H9 (cell line): ENCODE results near the gene PACC1. TPM values are rescaled to one million over a fixed set of nuclear protein-coding genes. Genes with fewer than 3 reads are reported as not detected.

Experiments
- DNase-seq: peaks from one replicate; pipeline ENCODE4 v3.0.0-alpha.2; 2017
- H2AFZ ChIP-seq: one replicate; pipeline ENCODE4 v1.6.1; 2013; ENCODE audit warnings: mild to moderate bottlenecking, low read length, control low read depth, moderate library complexity
- H2AK5ac ChIP-seq: 2 replicates; pipeline ENCODE4 v1.6.1; 2013; ENCODE audit warnings: low read length, control low read depth, mixed read lengths; ENCODE audit not compliant: insufficient read length
- H2BK120ac ChIP-seq: one replicate; pipeline ENCODE4 v1.6.1; 2013; ENCODE audit warnings: low read depth, mild to moderate bottlenecking, low read length, control low read depth, inconsistent platforms; ENCODE audit not compliant: poor library complexity, severe bottlenecking
- H2BK12ac ChIP-seq: 2 replicates; pipeline ENCODE4 v1.6.1; 2013; ENCODE audit warnings: low read length, control low read depth, mixed read lengths, low read depth; ENCODE audit not compliant: insufficient read length
- H2BK15ac ChIP-seq: 2 replicates; pipeline ENCODE4 v1.6.1; 2013; ENCODE audit warnings: low read depth, low read length, control low read depth
- H2BK20ac ChIP-seq: one replicate; pipeline ENCODE4 v1.6.1; 2013; ENCODE audit warnings: low read depth, mild to moderate bottlenecking, low read length, control low read depth, inconsistent platforms; ENCODE audit not compliant: poor library complexity, severe bottlenecking
- H2BK5ac ChIP-seq: 2 replicates; pipeline ENCODE4 v1.6.1; 2013; ENCODE audit warnings: low read length, control low read depth, mixed read lengths; ENCODE audit not compliant: insufficient read length
- H3K14ac ChIP-seq: 2 replicates; pipeline ENCODE4 v1.6.1; 2013; ENCODE audit warnings: low read length, control low read depth; ENCODE audit not compliant: insufficient read depth
- H3K18ac ChIP-seq: 2 replicates; pipeline ENCODE4 v1.6.1; 2013; ENCODE audit warnings: low read depth, mild to moderate bottlenecking, mixed read lengths, low read length, control low read depth; ENCODE audit not compliant: insufficient read length
- H3K23ac ChIP-seq: 2 replicates; pipeline ENCODE4 v1.6.1; 2013; ENCODE audit warnings: low read length, control low read depth, mixed read lengths, low read depth; ENCODE audit not compliant: insufficient read length
- H3K23me2 ChIP-seq: 2 replicates; pipeline ENCODE4 v1.6.1; 2013; ENCODE audit warnings: low read depth, mild to moderate bottlenecking, mixed read lengths, low read length, control low read depth; ENCODE audit not compliant: insufficient read length, poor library complexity, severe bottlenecking
- H3K27ac ChIP-seq: 2 replicates; pipeline ENCODE4 v1.5.1; 2013; ENCODE audit warnings: low read length, control low read depth, mixed read lengths, low read depth; ENCODE audit not compliant: insufficient read length
- H3K27me3 ChIP-seq: 2 replicates; pipeline ENCODE4 v1.6.1; 2013; ENCODE audit warnings: low read length, control low read depth, inconsistent platforms; ENCODE audit not compliant: insufficient read depth
- H3K4ac ChIP-seq: 2 replicates; pipeline ENCODE4 v1.6.1; 2013; ENCODE audit warnings: low read depth, mild to moderate bottlenecking, control low read depth, inconsistent platforms, low read length, moderate library complexity
- H3K4me1 ChIP-seq: 2 replicates; pipeline ENCODE4 v1.6.1; 2013; ENCODE audit warnings: low read length, control low read depth, inconsistent platforms; ENCODE audit not compliant: insufficient read depth
- H3K4me2 ChIP-seq: 2 replicates; pipeline ENCODE4 v1.6.1; 2013; ENCODE audit warnings: low read length, control low read depth, mixed read lengths; ENCODE audit not compliant: insufficient read length, insufficient read depth
- H3K56ac ChIP-seq: 2 replicates; pipeline ENCODE4 v1.6.1; 2013; ENCODE audit warnings: low read depth, mild to moderate bottlenecking, mixed read lengths, low read length, control low read depth; ENCODE audit not compliant: insufficient read length
- H3K79me1 ChIP-seq: 2 replicates; pipeline ENCODE4 v1.6.1; 2013; ENCODE audit warnings: low read depth, mild to moderate bottlenecking, moderate library complexity, low read length, control low read depth, inconsistent platforms; ENCODE audit not compliant: insufficient read depth, poor library complexity, severe bottlenecking
- H3K79me2 ChIP-seq: 2 replicates; pipeline ENCODE4 v1.6.1; 2013; ENCODE audit warnings: low read length, control low read depth, inconsistent platforms; ENCODE audit not compliant: insufficient read depth
- H3K9ac ChIP-seq: 2 replicates; pipeline ENCODE4 v1.6.1; 2013; ENCODE audit warnings: low read length, control low read depth, mixed read lengths; ENCODE audit not compliant: insufficient read length; ENCODE audit errors: extremely low read depth
- H3K9me3 ChIP-seq: one replicate; pipeline ENCODE4 v1.6.1; 2013; ENCODE audit warnings: low read depth, low read length, inconsistent platforms; ENCODE audit not compliant: control insufficient read depth
- H3T11ph ChIP-seq: one replicate; pipeline ENCODE4 v1.6.1; 2013; ENCODE audit warnings: mild to moderate bottlenecking, low read length, control low read depth, inconsistent platforms
- H4K20me1 ChIP-seq: one replicate; pipeline ENCODE4 v1.6.1; 2013; ENCODE audit not compliant: control insufficient read depth, insufficient read length, insufficient read depth
- H4K5ac ChIP-seq: 2 replicates; pipeline ENCODE4 v1.6.1; 2013; ENCODE audit warnings: low read depth, mild to moderate bottlenecking, mixed read lengths, low read length, control low read depth; ENCODE audit not compliant: insufficient read length
- H4K8ac ChIP-seq: replicated peaks from 2 replicates; pipeline ENCODE4 v1.6.1; 2013; ENCODE audit warnings: low read length, control low read depth, mixed read lengths, low read depth; ENCODE audit not compliant: insufficient read length
- H4K91ac ChIP-seq: 2 replicates; pipeline ENCODE4 v1.6.1; 2013; ENCODE audit warnings: low read depth, mild to moderate bottlenecking, moderate library complexity, mixed read lengths, low read length, control low read depth; ENCODE audit not compliant: insufficient read length
- H3K27ac Mint-ChIP-seq, 3 experiments: 2 replicates in 2 of 3; 3 replicates in 1 of 3; pipeline ENCODE4 v1.8.0; 2020 to 2021; ENCODE audit warnings: mixed read lengths in 3 of 3, mild to moderate bottlenecking in 1 of 3, moderate library complexity in 1 of 3
- H3K27me3 Mint-ChIP-seq: 2 replicates; pipeline ENCODE4 v1.8.0; 2021; ENCODE audit warnings: low read depth, mild to moderate bottlenecking, moderate library complexity, mixed read lengths
- H3K36me3 Mint-ChIP-seq, 3 experiments: 2 replicates in 2 of 3; 3 replicates in 1 of 3; pipeline ENCODE4 v1.8.0; 2020 to 2021; ENCODE audit warnings: low read depth in 3 of 3, mixed read lengths in 3 of 3; ENCODE audit not compliant: insufficient read depth in 1 of 3
- H3K4me1 Mint-ChIP-seq, 2 experiments: 2 replicates each; pipeline ENCODE4 v1.8.0; 2020; ENCODE audit warnings: mixed read lengths in 2 of 2
- H3K4me3 Mint-ChIP-seq, 2 experiments: 2 replicates in 1 of 2; 3 replicates in 1 of 2; pipeline ENCODE4 v1.8.0; 2020 to 2021; ENCODE audit warnings: mild to moderate bottlenecking in 2 of 2, mixed read lengths in 2 of 2, moderate library complexity in 1 of 2
- H3K9me3 Mint-ChIP-seq, 2 experiments: 2 replicates in 1 of 2; 3 replicates in 1 of 2; pipeline ENCODE4 v1.8.0; 2020; ENCODE audit warnings: mild to moderate bottlenecking in 2 of 2, mixed read lengths in 2 of 2, moderate library complexity in 1 of 2
- WGBS: extraction: QIAGEN DNeasy Blood & Tissue Kit; methylation state at CpG from one replicate; pipeline ENCODE4 v1.1.7; 2013; ENCODE audit warnings: missing lambda C conversion rate, low lambda C conversion rate, mixed read lengths; ENCODE audit not compliant: insufficient read length; ENCODE audit errors: extremely low coverage; 5-methylcytosine and 5-hydroxymethylcytosine counted together
- total RNA-seq: library from RNA; stranded (reverse); gene quantifications from 2 replicates; pipeline ENCODE4 v1.2.1, GENCODE V29; 2021
- TF ChIP-seq, protein P1 (sequence below): fragments of 200-600 bp; sonication (generic); conservative IDR thresholded peaks from 3 replicates; pipeline ENCODE4 v1.8.0; 2021; ENCODE audit warnings: antibody characterized with exemption, mild to moderate bottlenecking

The PACC1 gene
- total RNA-seq, 1 experiment from 2014 or later: 10.9 TPM

DNA sequence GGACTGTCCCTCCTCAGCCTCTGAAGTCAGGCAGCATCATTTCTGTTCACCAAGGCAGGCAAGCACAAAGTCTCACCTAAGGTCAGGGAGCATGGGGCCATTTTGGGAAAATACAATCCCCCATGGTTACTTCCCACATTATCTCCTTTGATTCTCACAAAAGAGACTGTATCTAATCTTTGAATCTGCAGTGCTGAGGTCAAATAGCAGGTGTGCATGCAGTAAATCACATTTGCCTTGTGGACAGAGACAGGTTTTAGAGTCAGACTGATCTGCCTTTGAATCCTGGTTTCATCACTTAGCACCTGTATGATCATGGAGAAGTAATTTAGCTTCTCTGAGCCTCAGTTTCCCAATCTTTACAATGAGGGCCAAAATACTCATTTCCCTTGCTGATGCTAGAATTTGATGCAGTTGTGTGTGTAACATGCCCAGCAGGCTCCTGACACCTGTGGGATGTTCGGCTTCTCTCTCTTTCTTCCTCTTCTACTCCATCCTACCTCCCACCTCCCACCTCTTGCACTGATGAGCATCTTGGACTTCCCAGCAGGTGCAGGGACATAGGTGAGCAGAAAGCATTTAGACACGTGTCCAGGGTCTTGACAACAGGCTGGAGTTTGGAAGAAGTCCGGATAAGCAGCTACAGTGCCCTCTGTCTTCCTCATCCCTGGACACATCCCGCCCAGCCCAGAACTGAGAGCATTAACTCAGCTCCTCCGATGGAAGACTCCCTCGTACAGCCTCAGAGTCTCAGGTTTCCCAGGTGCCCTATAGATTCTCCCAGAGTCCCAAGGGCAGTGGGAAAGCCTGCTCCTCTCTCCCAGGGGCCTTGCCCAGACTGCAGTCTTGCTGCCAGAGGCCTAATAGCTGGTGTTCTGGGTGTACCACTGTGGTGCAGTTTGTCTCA lies 37.0 kb upstream of the PACC1 start:
- H3K23ac ChIP-seq: no peak overlapping the region
- H3K9ac ChIP-seq: no peak overlapping the region
- H3K79me2 ChIP-seq: no peaks in the 10 kb centered on the region
- no peak overlapping the region for H2BK12ac ChIP-seq
- no peaks in the 10 kb centered on the region for H4K20me1 ChIP-seq
- no peaks in the 10 kb centered on the region for H3K9me3 ChIP-seq
- H2BK20ac ChIP-seq: no peak overlapping the region
- H4K5ac ChIP-seq: no peak overlapping the region
- H3K56ac ChIP-seq: no peak overlapping the region
- no peak overlapping the region for H3K27ac Mint-ChIP-seq
- no peak overlapping the region; the same call in 1 of the 2 replicates for H3K14ac ChIP-seq
- no CpG with 5 or more reads among the region's 6 CpGs for WGBS
- no peak overlapping the region; a peak in 1 of 5 replicates for H3K4me3 Mint-ChIP-seq
- no peak overlapping the region for H4K91ac ChIP-seq
- no peak overlapping the region for H3K4ac ChIP-seq
- no peaks in the 10 kb centered on the region for H3K27me3 Mint-ChIP-seq
- no peak overlapping the region for H2BK5ac ChIP-seq
- H3K23me2 ChIP-seq: no peaks in the 10 kb centered on the region
- no peak overlapping the region for H2AFZ ChIP-seq
- H3K4me1 Mint-ChIP-seq: peaks cover 0 to 7% of the 10 kb centered on the region in 2 experiments; a peak in 1 of 4 replicates
- H3K27me3 ChIP-seq: no peaks in the 10 kb centered on the region
- H3K18ac ChIP-seq: no peak overlapping the region
- TF ChIP-seq, protein P1, sequence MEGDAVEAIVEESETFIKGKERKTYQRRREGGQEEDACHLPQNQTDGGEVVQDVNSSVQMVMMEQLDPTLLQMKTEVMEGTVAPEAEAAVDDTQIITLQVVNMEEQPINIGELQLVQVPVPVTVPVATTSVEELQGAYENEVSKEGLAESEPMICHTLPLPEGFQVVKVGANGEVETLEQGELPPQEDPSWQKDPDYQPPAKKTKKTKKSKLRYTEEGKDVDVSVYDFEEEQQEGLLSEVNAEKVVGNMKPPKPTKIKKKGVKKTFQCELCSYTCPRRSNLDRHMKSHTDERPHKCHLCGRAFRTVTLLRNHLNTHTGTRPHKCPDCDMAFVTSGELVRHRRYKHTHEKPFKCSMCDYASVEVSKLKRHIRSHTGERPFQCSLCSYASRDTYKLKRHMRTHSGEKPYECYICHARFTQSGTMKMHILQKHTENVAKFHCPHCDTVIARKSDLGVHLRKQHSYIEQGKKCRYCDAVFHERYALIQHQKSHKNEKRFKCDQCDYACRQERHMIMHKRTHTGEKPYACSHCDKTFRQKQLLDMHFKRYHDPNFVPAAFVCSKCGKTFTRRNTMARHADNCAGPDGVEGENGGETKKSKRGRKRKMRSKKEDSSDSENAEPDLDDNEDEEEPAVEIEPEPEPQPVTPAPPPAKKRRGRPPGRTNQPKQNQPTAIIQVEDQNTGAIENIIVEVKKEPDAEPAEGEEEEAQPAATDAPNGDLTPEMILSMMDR: no peak
- H2BK120ac ChIP-seq: no peak overlapping the region
- no peak overlapping the region for H3K27ac ChIP-seq
- H3K9me3 Mint-ChIP-seq: no peaks in the 10 kb centered on the region
- no peaks in the 10 kb centered on the region for H3K79me1 ChIP-seq
- no peak overlapping the region for H2AK5ac ChIP-seq
- H2BK15ac ChIP-seq: no peak overlapping the region
- H3K36me3 Mint-ChIP-seq: no peaks in the 10 kb centered on the region
- DNase-seq: no peak
- no peaks in the 10 kb centered on the region for H3K4me1 ChIP-seq
- no peak overlapping the region for H4K8ac ChIP-seq
- no peak overlapping the region for H3K4me2 ChIP-seq
- no peak overlapping the region for H3T11ph ChIP-seq
